HG03135 (cell line): ENCODE results near the gene NEDD9.

Source experiments
- ATAC-seq: cut with Tn5 transposase; IDR thresholded peaks from one replicate; pipeline ENCODE4 v1.9.1; 2021; ENCODE audit warnings: mild to moderate bottlenecking, moderate library complexity; ENCODE audit not compliant: unreplicated experiment

Gene NEDD9

GRCh38 chr6:11146117-11146826 lies 86.2 kb downstream of the NEDD9 start:
- no peak for ATAC-seq

GRCh38 chr6:11144393-11144851 lies 88.0 kb downstream of the NEDD9 start:
- no peak for ATAC-seq

GRCh38 chr6:11143394-11144371 lies 88.8 kb downstream of the NEDD9 start:
- ATAC-seq, result no peak

GRCh38 chr6:11142296-11143027 lies 90.0 kb downstream of the NEDD9 start:
- no peak for ATAC-seq

GRCh38 chr6:11141295-11141694 lies 91.2 kb downstream of the NEDD9 start:
- no peak for ATAC-seq

- no peak for ATAC-seq
Measured at GRCh38 chr6:11140056-11140455, 92.4 kb downstream of the NEDD9 start.

GRCh38 chr6:11139051-11139960 lies 93.2 kb downstream of the NEDD9 start:
- no peak for ATAC-seq

- ATAC-seq, result no peak
Measured at GRCh38 chr6:11136809-11137208, 95.7 kb downstream of the NEDD9 start.
